CD14-positive monocyte (primary cell): Measurements from ENCODE around the gene ATAD5. TPM values are rescaled to one million over a fixed set of nuclear protein-coding genes. Genes with fewer than 3 reads are reported as not detected.

Experiments
- DNase-seq, 3 donors: peaks; one replicate each; pipeline ENCODE4 v3.0.0-alpha.2; 2011 to 2022
- H2AFZ ChIP-seq: 2 replicates; pipeline ENCODE4 v1.6.0; 2012; ENCODE audit warnings: mild to moderate bottlenecking, low read depth, low read length, inconsistent platforms; ENCODE audit not compliant: insufficient read depth, poor library complexity, severe bottlenecking
- H3K27ac ChIP-seq, 2 donors: 1 replicate in 1 of 2; 2 replicates in 1 of 2; pipeline ENCODE4 v1.5.1; 2012 to 2013; ENCODE audit warnings: low read length in 2 of 2, control low read depth in 1 of 2, inconsistent platforms in 1 of 2, low read depth in 1 of 2, mild to moderate bottlenecking in 1 of 2
- H3K27me3 ChIP-seq, 2 donors: one replicate each; pipeline versions ENCODE4 v1.6.0 to v1.6.1; 2011 to 2013; ENCODE audit warnings: low read length in 2 of 2; ENCODE audit not compliant: control insufficient read depth in 2 of 2, insufficient read depth in 2 of 2
- H3K36me3 ChIP-seq, 2 donors: replicated peaks in 1 of 2; 1 replicate in 1 of 2; 2 replicates in 1 of 2; pipeline versions ENCODE4 v1.5.1 to v1.6.1; 2012 to 2013; ENCODE audit warnings: low read length in 2 of 2, control low read depth in 1 of 2, inconsistent platforms in 1 of 2, mild to moderate bottlenecking in 1 of 2; ENCODE audit not compliant: insufficient read depth in 2 of 2, control insufficient read depth in 1 of 2
- H3K4me1 ChIP-seq, 2 donors: 1 replicate in 1 of 2; 2 replicates in 1 of 2; pipeline versions ENCODE4 v1.5.1 to v1.6.1; 2012 to 2013; ENCODE audit warnings: low read length in 2 of 2, control low read depth in 1 of 2, inconsistent platforms in 1 of 2, mild to moderate bottlenecking in 1 of 2, moderate library complexity in 1 of 2; ENCODE audit not compliant: insufficient read depth in 2 of 2, control insufficient read depth in 1 of 2
- H3K4me2 ChIP-seq: replicated peaks from 2 replicates; pipeline ENCODE3; 2012; ENCODE audit warnings: low read length, moderate library complexity, mild to moderate bottlenecking; ENCODE audit not compliant: poor library complexity, severe bottlenecking; ENCODE audit errors: extremely low read depth
- H3K4me3 ChIP-seq, 3 experiments: fragments of 200-600 bp in 1 of 3; sonication (generic) in 1 of 3; replicated peaks in 1 of 3; 1 replicate in 2 of 3; 2 replicates in 1 of 3; pipeline ENCODE4 v1.5.1; 2011 to 2013; ENCODE audit warnings: low read length in 3 of 3, mild to moderate bottlenecking in 3 of 3, control low read depth in 2 of 3, low read depth in 2 of 3, inconsistent platforms in 1 of 3, moderate library complexity in 1 of 3
- H3K79me2 ChIP-seq: 2 replicates; pipeline ENCODE4 v1.6.0; 2012; ENCODE audit warnings: mild to moderate bottlenecking, control low read depth, inconsistent platforms, low read length, moderate library complexity; ENCODE audit not compliant: insufficient read depth
- H3K9ac ChIP-seq: 2 replicates; pipeline ENCODE4 v1.6.0; 2017; ENCODE audit warnings: low read length, mild to moderate bottlenecking; ENCODE audit not compliant: insufficient read depth, poor library complexity, severe bottlenecking
- H3K9me3 ChIP-seq, 2 donors: replicated peaks in 1 of 2; 1 replicate in 1 of 2; 2 replicates in 1 of 2; pipeline versions ENCODE4 v1.5.1 to v1.6.1; 2012 to 2013; ENCODE audit warnings: low read length in 2 of 2, control low read depth in 1 of 2; ENCODE audit not compliant: control insufficient read depth in 1 of 2, insufficient read depth in 1 of 2
- H4K20me1 ChIP-seq: 2 replicates; pipeline ENCODE4 v1.6.0; 2012; ENCODE audit warnings: mild to moderate bottlenecking, low read length, control low read depth, moderate library complexity; ENCODE audit not compliant: insufficient read depth
- H3K27ac Mint-ChIP-seq, 7 donors: one replicate each; pipeline ENCODE4 v1.8.0; 2020; ENCODE audit warnings: mild to moderate bottlenecking in 7 of 7, mixed read lengths in 7 of 7, moderate library complexity in 6 of 7, inconsistent platforms in 2 of 7
- H3K27me3 Mint-ChIP-seq, 3 donors: one replicate each; pipeline ENCODE4 v1.8.0; 2021 to 2022; ENCODE audit warnings: low read depth in 3 of 3, mild to moderate bottlenecking in 3 of 3, mixed read lengths in 3 of 3, moderate library complexity in 3 of 3, inconsistent platforms in 1 of 3
- H3K36me3 Mint-ChIP-seq, 2 donors: one replicate each; pipeline ENCODE4 v1.8.0; 2020; ENCODE audit warnings: mixed read lengths in 2 of 2, inconsistent platforms in 1 of 2, mild to moderate bottlenecking in 1 of 2
- H3K4me1 Mint-ChIP-seq: one replicate; pipeline ENCODE4 v1.8.0; 2020; ENCODE audit warnings: mild to moderate bottlenecking, mixed read lengths
- H3K4me3 Mint-ChIP-seq, 2 donors: one replicate each; pipeline ENCODE4 v1.8.0; 2020; ENCODE audit warnings: mild to moderate bottlenecking in 2 of 2, mixed read lengths in 2 of 2, moderate library complexity in 1 of 2
- H3K9me3 Mint-ChIP-seq, 7 donors: one replicate each; pipeline ENCODE4 v1.8.0; 2020 to 2022; ENCODE audit warnings: mixed read lengths in 7 of 7, mild to moderate bottlenecking in 6 of 7, moderate library complexity in 6 of 7, inconsistent platforms in 2 of 7
- WGBS: methylation state at CpG from one replicate; pipeline ENCODE4 v1.1.5; 2013; ENCODE audit warnings: missing lambda C conversion rate; ENCODE audit not compliant: insufficient coverage; 5-methylcytosine and 5-hydroxymethylcytosine counted together
- intact Hi-C, 2 donors: fragments of 100-400 bp; cut with micrococcal nuclease; formaldehyde crosslinking; loops; one replicate each; pipeline versions ENCODE4 v1.15.0 to v1.15.1; 2023
- polyA plus RNA-seq, 3 donors: library from polyadenylated mRNA; depleted of rRNA in 1 of 3; unstranded in 2 of 3; stranded (reverse) in 1 of 3; fragments of 300-500 nt in 2 of 3; fragments of >200 nt in 1 of 3; fragmentation: Illumina TruSeq in 2 of 3; gene quantifications; 1 replicate in 2 of 3; 2 replicates in 1 of 3; pipeline ENCODE4 v1.2.3, GENCODE V29; 2012 to 2021
- small RNA-seq: library from RNA; depleted of rRNA; stranded (forward); fragments of <200 nt; gene quantifications from one replicate; pipeline ENCODE3, GENCODE V24; 2012; ENCODE audit warnings: low read depth; ENCODE audit not compliant: insufficient read length
- TF ChIP-seq, protein P1 (sequence below): fragments of 200-600 bp; IDR thresholded peaks from one replicate; pipeline ENCODE4 v1.8.0; 2022; ENCODE audit warnings: antibody characterized with exemption, mild to moderate bottlenecking

The ATAD5 gene
- polyA plus RNA-seq, 3 donors = 0.24 to 0.57 (median 0.42) TPM

GRCh38 chr17:30942308-30943079 is 110.7 kb downstream of the ATAD5 start:
- TF ChIP-seq, protein P1, sequence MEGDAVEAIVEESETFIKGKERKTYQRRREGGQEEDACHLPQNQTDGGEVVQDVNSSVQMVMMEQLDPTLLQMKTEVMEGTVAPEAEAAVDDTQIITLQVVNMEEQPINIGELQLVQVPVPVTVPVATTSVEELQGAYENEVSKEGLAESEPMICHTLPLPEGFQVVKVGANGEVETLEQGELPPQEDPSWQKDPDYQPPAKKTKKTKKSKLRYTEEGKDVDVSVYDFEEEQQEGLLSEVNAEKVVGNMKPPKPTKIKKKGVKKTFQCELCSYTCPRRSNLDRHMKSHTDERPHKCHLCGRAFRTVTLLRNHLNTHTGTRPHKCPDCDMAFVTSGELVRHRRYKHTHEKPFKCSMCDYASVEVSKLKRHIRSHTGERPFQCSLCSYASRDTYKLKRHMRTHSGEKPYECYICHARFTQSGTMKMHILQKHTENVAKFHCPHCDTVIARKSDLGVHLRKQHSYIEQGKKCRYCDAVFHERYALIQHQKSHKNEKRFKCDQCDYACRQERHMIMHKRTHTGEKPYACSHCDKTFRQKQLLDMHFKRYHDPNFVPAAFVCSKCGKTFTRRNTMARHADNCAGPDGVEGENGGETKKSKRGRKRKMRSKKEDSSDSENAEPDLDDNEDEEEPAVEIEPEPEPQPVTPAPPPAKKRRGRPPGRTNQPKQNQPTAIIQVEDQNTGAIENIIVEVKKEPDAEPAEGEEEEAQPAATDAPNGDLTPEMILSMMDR = no peak
- H3K4me2 ChIP-seq = no peak overlapping the region
- no peak overlapping the region for H3K9ac ChIP-seq
- H3K4me3 Mint-ChIP-seq = no peak overlapping the region
- H3K27me3 Mint-ChIP-seq = peaks cover 0 to 2% (median 2%) of the 10 kb centered on the region in 3 donors
- peaks cover 17% of the 10 kb centered on the region for H3K4me1 Mint-ChIP-seq
- DNase-seq = no peak
- peaks cover 80 to 95% of the 10 kb centered on the region in 2 donors for H3K36me3 Mint-ChIP-seq
- WGBS = no CpG with 5 or more reads among the region's 4 CpGs
- peaks cover 17 to 24% of the 10 kb centered on the region in 2 donors for H3K4me1 ChIP-seq
- peaks cover 70 to 95% of the 10 kb centered on the region in 2 donors for H3K36me3 ChIP-seq
- no peak overlapping the region for H3K27ac ChIP-seq
- no peaks in the 10 kb centered on the region for H3K9me3 ChIP-seq
- no peaks in the 10 kb centered on the region for H4K20me1 ChIP-seq
- no peak overlapping the region for H2AFZ ChIP-seq
- H3K4me3 ChIP-seq = no peak overlapping the region
- H3K27me3 ChIP-seq = no peaks in the 10 kb centered on the region
- H3K9me3 Mint-ChIP-seq = peaks cover 0 to 2% (median 0%) of the 10 kb centered on the region in 7 donors
- no peaks in the 10 kb centered on the region for H3K79me2 ChIP-seq
- no peak overlapping the region for H3K27ac Mint-ChIP-seq
- intact Hi-C loops = no loop called here

Small RNA genes lying within 50 kb of the gene (small RNA-seq; reads per million reads assigned to genes)
- gene RNU6-298P = not detected

Other genes starting within 250 kb of the ATAD5 start
- gene CRLF3, start 7.3 kb upstream of the ATAD5 start, polyA plus RNA-seq = 10 to 100 TPM; 41.0 to 92.8 (median 88.5) TPM
- 10 to 100 TPM in 1 of 3 donors, 1 to 10 TPM in 2; 6.5 to 14.6 (median 10.0) TPM for gene TEFM, start 74.3 kb downstream of the ATAD5 start, polyA plus RNA-seq
- gene ADAP2, start 90.0 kb downstream of the ATAD5 start, polyA plus RNA-seq = 100 to 1,000 TPM in 1 of 3 donors, 10 to 100 TPM in 2; 36.1 to 142 (median 39.8) TPM
- 10 to 100 TPM; 51.4 to 74.8 (median 66.6) TPM for gene RNF135, start 139.1 kb downstream of the ATAD5 start, polyA plus RNA-seq